IMR-90 (cell line): ENCODE results near the gene SLC2A1. TPM values are rescaled to one million over a fixed set of nuclear protein-coding genes. Genes with fewer than 3 reads are reported as not detected.

Experiments used
- ATAC-seq: fragments of 200-7000 bp; cut with Tn5 transposase; 2 replicates; pipeline ENCODE4 v1.9.1; 2020; ENCODE audit warnings: low read depth, mild to moderate bottlenecking, moderate library complexity
- BruUV-seq: library from RNA; stranded (reverse); fragments of 400-500 nt; replicated peaks from 2 replicates; lab custom pipeline; 2021; lab: Mats Ljungman, UMichigan
- CTCF ChIA-PET: fragments of 300-600 bp; formaldehyde crosslinking; extraction: SDS; loops from one replicate; lab custom pipeline; 2021; ENCODE audit warnings: antibody characterized with exemption; lab: Yijun Ruan, JAX
- POLR2A ChIA-PET: fragments of 300-600 bp; sonication (Branson Sonifier 250); formaldehyde crosslinking; loops from one replicate; lab custom pipeline; 2022; ENCODE audit warnings: antibody characterized with exemption; ENCODE audit not compliant: unreplicated experiment; lab: Charles Lee
- DNase-seq: peaks from one replicate; pipeline ENCODE4 v3.0.0; 2013
- H2AFZ ChIP-seq: replicated peaks from 2 replicates; pipeline ENCODE3; 2013; ENCODE audit warnings: low read length, mild to moderate bottlenecking; ENCODE audit not compliant: poor library complexity
- H2AK5ac ChIP-seq: 2 replicates; pipeline ENCODE4 v1.6.1; 2013; ENCODE audit warnings: low read depth, low read length, inconsistent platforms
- H2AK9ac ChIP-seq: replicated peaks from 2 replicates; pipeline ENCODE3; 2013; ENCODE audit warnings: mild to moderate bottlenecking, low read depth, low read length, moderate library complexity; ENCODE audit not compliant: poor library complexity
- H2BK120ac ChIP-seq: 2 replicates; pipeline ENCODE4 v1.6.1; 2013; ENCODE audit warnings: low read depth, low read length, inconsistent platforms
- H2BK15ac ChIP-seq: 3 replicates; pipeline ENCODE4 v1.6.1; 2013; ENCODE audit warnings: low read depth, low read length, inconsistent platforms
- H2BK20ac ChIP-seq: 2 replicates; pipeline ENCODE4 v1.6.1; 2013; ENCODE audit warnings: low read depth, mild to moderate bottlenecking, inconsistent platforms, low read length, moderate library complexity
- H2BK5ac ChIP-seq: 2 replicates; pipeline ENCODE4 v1.6.1; 2013; ENCODE audit warnings: mild to moderate bottlenecking, low read depth, low read length, inconsistent platforms; ENCODE audit not compliant: poor library complexity, severe bottlenecking
- H3K14ac ChIP-seq: replicated peaks from 2 replicates; pipeline ENCODE4 v1.6.1; 2013; ENCODE audit warnings: low read depth, low read length, inconsistent platforms
- H3K18ac ChIP-seq: 2 replicates; pipeline ENCODE4 v1.6.1; 2013; ENCODE audit warnings: low read depth, low read length, control low read depth
- H3K23ac ChIP-seq: 2 replicates; pipeline ENCODE4 v1.6.1; 2013; ENCODE audit warnings: low read depth, low read length, inconsistent platforms
- H3K27ac ChIP-seq: 2 replicates; pipeline ENCODE4 v1.5.1; 2013; ENCODE audit warnings: mild to moderate bottlenecking, control low read depth, low read length; ENCODE audit not compliant: insufficient read depth
- H3K27me3 ChIP-seq: 2 replicates; pipeline ENCODE4 v1.6.1; 2013; ENCODE audit warnings: low read length; ENCODE audit not compliant: control insufficient read depth, insufficient read depth
- H3K36me3 ChIP-seq: 2 replicates; pipeline ENCODE4 v1.6.1; 2013; ENCODE audit warnings: low read length, mixed read lengths; ENCODE audit not compliant: control insufficient read depth, insufficient read depth
- H3K4ac ChIP-seq: 2 replicates; pipeline ENCODE4 v1.6.1; 2013; ENCODE audit warnings: low read depth, low read length, inconsistent platforms
- H3K4me1 ChIP-seq: 2 replicates; pipeline ENCODE4 v1.6.1; 2013; ENCODE audit warnings: low read length, mixed read lengths; ENCODE audit not compliant: control insufficient read depth, insufficient read depth
- H3K4me2 ChIP-seq: 2 replicates; pipeline ENCODE4 v1.6.1; 2013; ENCODE audit warnings: low read depth, mild to moderate bottlenecking, control low read depth, low read length, moderate library complexity
- H3K4me3 ChIP-seq: 2 replicates; pipeline ENCODE4 v1.5.1; 2013; ENCODE audit warnings: low read depth, mild to moderate bottlenecking, control low read depth, low read length, moderate library complexity; ENCODE audit not compliant: insufficient read depth
- H3K56ac ChIP-seq: 2 replicates; pipeline ENCODE4 v1.6.1; 2013; ENCODE audit warnings: low read length, inconsistent platforms; ENCODE audit not compliant: insufficient read depth; ENCODE audit errors: extremely low read depth
- H3K79me1 ChIP-seq, 2 experiments: 2 replicates each; pipeline ENCODE4 v1.6.1; 2013; ENCODE audit warnings: low read length in 2 of 2, inconsistent platforms in 1 of 2, low read depth in 1 of 2
- H3K9ac ChIP-seq: 2 replicates; pipeline ENCODE4 v1.6.1; 2013; ENCODE audit warnings: low read depth, low read length, control low read depth
- H3K9me1 ChIP-seq: 2 replicates; pipeline ENCODE4 v1.6.1; 2013; ENCODE audit warnings: low read length, inconsistent platforms; ENCODE audit not compliant: insufficient read depth
- H3K9me3 ChIP-seq: 2 replicates; pipeline ENCODE4 v1.6.1; 2013; ENCODE audit warnings: low read length; ENCODE audit not compliant: control insufficient read depth, insufficient read depth
- H4K20me1 ChIP-seq: 2 replicates; pipeline ENCODE4 v1.6.1; 2013; ENCODE audit warnings: low read length, inconsistent platforms; ENCODE audit not compliant: insufficient read depth
- H4K5ac ChIP-seq: 2 replicates; pipeline ENCODE4 v1.6.1; 2013; ENCODE audit warnings: mild to moderate bottlenecking, low read depth, low read length, control low read depth
- H4K8ac ChIP-seq, 2 experiments: 2 replicates each; pipeline ENCODE4 v1.6.1; 2013; ENCODE audit warnings: low read depth in 2 of 2, low read length in 2 of 2, control low read depth in 1 of 2, inconsistent platforms in 1 of 2
- H4K91ac ChIP-seq: 2 replicates; pipeline ENCODE4 v1.6.1; 2013; ENCODE audit warnings: low read depth, low read length, inconsistent platforms; ENCODE audit not compliant: insufficient read depth
- CEBPB ChIP-seq: IDR thresholded peaks from 2 replicates; pipeline ENCODE4 v1.6.1; 2012; ENCODE audit warnings: low read depth, low read length, improper control_type of control experiment
- FOS ChIP-seq: fragments of 150-350 bp; IDR thresholded peaks from 2 replicates; pipeline ENCODE4 v1.6.1; 2016; ENCODE audit warnings: low read depth, low read length
- MAZ ChIP-seq: IDR thresholded peaks from 2 replicates; pipeline ENCODE4 v1.6.1; 2012; ENCODE audit warnings: low read depth, mild to moderate bottlenecking, low read length, improper control_type of control experiment, moderate library complexity, borderline replicate concordance
- MXI1 ChIP-seq: IDR thresholded peaks from 2 replicates; pipeline ENCODE4 v1.6.1; 2012; ENCODE audit warnings: low read depth, mild to moderate bottlenecking, low read length, moderate library complexity, borderline replicate concordance
- RAD21 ChIP-seq: IDR thresholded peaks from 2 replicates; pipeline ENCODE4 v1.6.1; 2012; ENCODE audit warnings: low read length, improper control_type of control experiment
- WGBS, 2 experiments: methylation state at CpG; one replicate each; pipeline versions ENCODE4 v1.1.5 to v1.1.7; 2013; ENCODE audit warnings: missing lambda C conversion rate in 2 of 2; ENCODE audit not compliant: insufficient read length in 1 of 2; ENCODE audit errors: extremely low coverage in 2 of 2; 5-methylcytosine and 5-hydroxymethylcytosine counted together
- dilution Hi-C: fragments of 300-500 bp; cut with HindIII; formaldehyde crosslinking; loops from one replicate; pipeline ENCODE4 v1.14.3; 2018; ENCODE audit warnings: low sequenced_read_pairs; ENCODE audit not compliant: unreplicated experiment
- in situ Hi-C: fragments of 300-500 bp; cut with MboI; formaldehyde crosslinking; loops from 3 replicates; pipeline ENCODE4 v1.14.3; 2019; ENCODE audit warnings: low sequenced_read_pairs, inconsistent platforms, mixed read lengths
- intact Hi-C: fragments of 100-400 bp; cut with micrococcal nuclease; formaldehyde crosslinking; loops from 2 replicates; pipeline ENCODE4 v1.10.0; 2022
- polyA plus RNA-seq, 3 experiments: library from polyadenylated mRNA; depleted of rRNA; stranded (reverse); fragments of >200 nt; gene quantifications; 2 replicates each; pipeline ENCODE4 v1.2.3, GENCODE V29; 2012; ENCODE audit warnings: low replicate concordance in 1 of 3
- total RNA-seq: library from RNA; depleted of rRNA; stranded (reverse); fragments of >200 nt; gene quantifications from 2 replicates; pipeline ENCODE4 v1.2.3, GENCODE V29; 2012

SLC2A1 gene
- total and polyA plus RNA-seq, 2 of the 4 experiments (the other 2 are of a cell fraction) = 200 to 395 TPM

DNA sequence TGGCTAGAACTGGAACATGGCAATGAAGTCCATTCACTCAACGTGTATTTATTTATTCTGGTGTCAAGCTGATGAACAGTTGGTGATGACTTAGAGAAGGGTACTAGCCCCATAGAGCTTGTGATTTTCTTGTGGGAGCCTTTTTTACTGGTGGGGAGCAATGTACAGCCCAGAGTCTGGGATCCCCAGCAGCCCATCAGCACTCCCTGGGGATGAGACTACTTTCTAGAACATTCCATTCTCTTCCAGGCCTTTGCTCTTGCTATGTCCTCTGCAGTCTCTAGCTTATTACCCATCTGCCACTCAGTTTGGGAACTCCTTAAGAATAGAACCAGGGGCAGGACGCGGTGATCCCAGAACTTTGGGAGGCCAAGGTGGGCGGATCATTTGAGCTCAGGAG, 11.6 kb downstream of the SLC2A1 start:
- ATAC-seq = no peak
- intact Hi-C loops (no loop called here), dilution Hi-C loops (no loop called here), in situ Hi-C loops (no loop called here)
- no peak overlapping the region for H3K4me3 ChIP-seq
- H3K4ac ChIP-seq = peak overlapping the region; percentile 68
- H2BK15ac ChIP-seq = no peak overlapping the region
- H3K14ac ChIP-seq = peak overlapping the region; percentile 38
- H4K8ac ChIP-seq = peak overlapping the region; percentile 2 to 61; a peak in 2 of 4 replicates
- H3K79me1 ChIP-seq = peaks cover 11 to 73% of the 10 kb centered on the region in 2 experiments; a peak in 3 of 4 replicates
- H2BK20ac ChIP-seq = 0 out of 2 replicates have a peak overlapping the region, but pooled peaks have one; percentile 9
- peak overlapping the region; percentile 86 for H3K23ac ChIP-seq
- TF ChIP-seq CEBPB (no peak), RAD21 (no peak), MXI1 (no peak), FOS (no peak), MAZ (no peak)
- no TSS peak for BruUV-seq
- H3K4me2 ChIP-seq = no peak overlapping the region
- no peaks in the 10 kb centered on the region for H3K9me3 ChIP-seq
- H3K4me1 ChIP-seq = peaks cover 62% of the 10 kb centered on the region
- H4K20me1 ChIP-seq = peaks cover 74% of the 10 kb centered on the region
- ChIA-PET CTCF (interaction anchor here (0.6 kb wide), 1 partner anchor 721 kb away, joined by 3 read pairs; no protein-coding TSS in a partner anchor), POLR2A (no interaction called here)
- peak overlapping the region; percentile 62 for H2BK120ac ChIP-seq
- H2AK5ac ChIP-seq = peak overlapping the region; percentile 20; the same call in 1 of the 2 replicates
- H3K18ac ChIP-seq = no peak overlapping the region
- H3K9me1 ChIP-seq = peaks cover 49% of the 10 kb centered on the region
- peaks cover 46% of the 10 kb centered on the region for H3K36me3 ChIP-seq
- H3K56ac ChIP-seq = no peak overlapping the region
- H2AK9ac ChIP-seq = peak overlapping the region; percentile 86
- no peaks in the 10 kb centered on the region for H3K27me3 ChIP-seq
- peak overlapping the region; percentile 57 for H2BK5ac ChIP-seq
- peak overlapping the region; percentile 14; the same call in 1 of the 2 replicates for H4K91ac ChIP-seq
- no peak overlapping the region for H3K27ac ChIP-seq
- H3K9ac ChIP-seq = no peak overlapping the region
- DNase-seq = no peak
- H4K5ac ChIP-seq = no peak overlapping the region
- no CpG with 5 or more reads among the region's 4 CpGs for WGBS, 2 experiments
- H2AFZ ChIP-seq = no peak overlapping the region
